Non-pigmented ciliary epithelial cell (primary cell): ENCODE measurements around the gene SERPINI1.
"Not testable (repeated sequence)": the region's sequence is repeated elsewhere in the genome, so short reads cannot be mapped to it uniquely, and the experiment has no call there.

Experiments used
- DNase-seq: peaks from one replicate; pipeline ENCODE4 v3.0.0-alpha.2; 2010; ENCODE audit warnings: low read depth

The SERPINI1 gene

DNA sequence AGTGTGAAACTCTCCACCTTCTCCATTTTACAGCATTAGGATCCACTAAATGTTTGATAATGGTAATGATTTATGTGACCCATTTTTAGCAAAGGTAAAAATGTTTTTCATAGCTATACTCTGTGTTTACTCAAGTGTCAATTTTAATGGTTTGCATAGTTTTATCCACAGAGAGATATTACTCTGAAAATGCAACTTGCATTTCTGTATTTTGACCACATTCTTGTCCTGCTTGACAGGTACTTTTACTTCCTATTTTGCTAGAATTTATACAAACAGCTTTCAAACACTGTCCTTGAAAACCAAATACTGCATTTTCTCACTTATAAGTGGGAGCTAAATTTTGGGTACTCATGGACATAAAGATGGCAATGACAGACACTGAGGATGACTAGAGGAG, 62.9 kb downstream of the SERPINI1 start:
- no peak for DNase-seq

- no peak for DNase-seq
These were observed 73.4 kb downstream of the SERPINI1 start for GRCh38 chr3:167808910-167809309.

DNA sequence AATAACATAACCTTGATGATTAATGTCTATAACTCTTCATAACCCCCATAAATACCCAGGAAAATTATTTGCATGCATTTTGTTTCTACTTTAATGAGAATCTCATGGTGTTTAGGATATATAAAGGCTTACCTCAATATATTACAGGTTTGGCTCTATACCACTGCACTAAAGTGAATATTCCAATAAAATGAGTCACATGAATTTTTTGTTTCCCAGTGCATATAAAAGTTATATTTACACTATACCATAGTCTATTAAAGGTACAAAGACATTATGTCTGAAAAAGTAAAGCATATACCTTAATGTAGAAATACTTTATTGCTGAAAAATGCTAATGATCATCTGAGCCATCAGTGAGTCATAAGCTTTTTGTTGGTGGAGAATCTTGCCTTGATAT, 74.7 kb downstream of the SERPINI1 start:
- DNase-seq, result no peak

- DNase-seq, result no peak
These were observed 75.5 kb downstream of the SERPINI1 start for GRCh38 chr3:167811031-167811430.

DNA sequence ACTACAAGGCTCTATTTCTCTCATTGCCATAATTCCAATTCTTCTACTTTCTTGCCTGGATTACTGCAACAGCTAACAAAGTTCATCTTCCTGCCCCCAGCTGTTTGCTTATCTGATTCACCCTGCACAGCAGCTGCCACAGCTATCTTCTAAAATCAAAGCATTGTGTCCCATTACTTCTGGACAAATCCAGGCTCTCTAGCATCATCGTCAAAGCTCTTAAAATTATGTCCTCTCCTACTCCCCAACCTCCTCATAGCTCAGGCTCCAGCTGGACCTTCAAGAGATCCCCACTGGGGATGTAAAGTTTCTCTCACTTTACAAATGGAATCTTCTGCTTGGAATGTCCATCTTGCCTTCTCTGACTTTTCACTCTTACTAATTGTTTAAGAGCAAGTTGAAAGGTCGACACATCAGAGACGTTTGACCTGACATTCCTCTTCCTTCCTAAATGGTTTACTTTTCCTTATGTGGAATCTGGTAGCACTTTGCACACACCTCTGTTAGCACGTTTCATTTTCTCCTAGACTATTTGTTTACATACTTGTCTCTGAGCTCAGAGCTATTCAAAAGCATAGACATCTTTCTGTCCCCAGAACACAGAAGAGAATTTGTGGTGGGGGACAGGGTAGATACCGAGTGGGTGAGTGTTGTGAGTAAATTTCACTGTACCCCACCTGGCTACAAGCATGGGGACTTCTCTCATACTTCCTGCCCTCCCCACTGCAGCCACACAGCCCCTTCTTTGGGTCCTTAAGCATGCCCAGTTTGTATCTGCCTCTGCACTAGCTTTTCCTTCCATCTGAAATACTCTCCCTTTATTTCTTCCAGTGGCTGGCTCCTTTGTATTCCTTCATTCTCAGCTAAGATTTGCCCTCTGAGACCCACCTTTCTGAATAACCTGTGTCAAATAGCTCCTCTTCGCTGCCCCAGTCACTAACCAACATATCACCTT, 77.9 kb downstream of the SERPINI1 start:
- no peak for DNase-seq

DNA sequence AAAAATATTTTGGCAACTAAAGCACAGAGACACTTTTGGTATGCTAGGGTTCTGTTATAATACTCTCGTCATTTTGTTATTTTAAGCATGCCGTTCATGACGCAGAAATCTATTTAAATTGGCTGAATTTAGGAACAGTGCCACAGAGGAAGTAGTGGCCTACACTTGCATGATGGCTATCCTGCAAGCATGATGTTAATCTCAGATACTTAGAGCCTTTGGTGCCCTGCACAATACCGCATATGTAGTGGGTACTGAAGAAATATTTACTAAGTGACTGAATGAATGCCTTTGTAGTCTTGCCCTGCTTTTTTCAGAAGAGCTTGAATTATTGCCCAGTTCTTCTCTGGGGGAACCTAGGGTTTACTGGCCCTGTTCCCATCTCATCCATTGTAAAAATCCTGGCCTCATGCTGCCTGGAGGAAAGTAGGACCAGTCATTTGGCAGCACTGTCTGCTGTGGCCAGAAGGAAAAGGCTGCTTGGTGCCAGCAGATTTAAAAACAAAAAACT, 79.0 kb downstream of the SERPINI1 start:
- no peak for DNase-seq

- DNase-seq, result no peak
These were observed 81.4 kb downstream of the SERPINI1 start for GRCh38 chr3:167816953-167817352.

DNA sequence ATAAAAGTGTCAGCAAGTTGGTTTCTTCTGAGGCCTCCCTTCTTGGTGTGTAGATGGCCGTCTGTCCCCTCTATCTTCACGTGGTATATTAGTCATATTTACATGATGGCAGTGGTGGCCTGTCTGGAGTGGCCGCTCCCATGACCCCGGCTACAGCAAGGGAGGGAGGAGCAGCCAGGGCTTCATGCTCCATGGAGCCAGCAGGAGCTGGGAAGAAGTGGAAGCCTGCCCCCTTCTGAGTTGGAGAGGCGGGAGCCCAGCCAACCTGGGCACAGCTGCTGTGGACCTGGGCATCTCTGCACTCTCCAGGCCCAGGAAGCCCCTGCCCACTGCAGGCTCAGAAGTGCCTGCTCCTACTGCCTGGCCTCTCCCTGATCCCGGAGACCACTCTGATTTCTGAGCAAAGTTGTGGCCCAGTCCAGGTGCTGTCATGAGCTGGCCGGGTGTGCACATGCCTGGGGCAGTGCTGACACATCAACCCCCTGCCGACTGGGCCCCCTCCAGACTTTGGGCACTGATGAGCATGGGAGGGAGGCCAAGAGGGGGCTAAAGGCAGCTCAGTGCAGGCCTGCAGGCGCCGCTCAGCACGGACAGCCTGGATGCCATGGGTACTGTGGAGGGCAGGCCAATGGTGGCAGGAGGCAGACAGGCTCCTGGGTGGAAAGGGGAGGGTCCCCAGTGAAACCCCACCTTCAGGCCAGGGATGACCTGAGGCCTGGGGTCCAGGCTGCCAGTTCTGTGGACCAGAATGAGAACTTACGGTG, 84.8 kb downstream of the SERPINI1 start:
- no peak for DNase-seq

- no peak for DNase-seq
These were observed 85.8 kb downstream of the SERPINI1 start for GRCh38 chr3:167821248-167821805.

- no peak for DNase-seq
These were observed 88.2 kb downstream of the SERPINI1 start for GRCh38 chr3:167823738-167824137.

DNA sequence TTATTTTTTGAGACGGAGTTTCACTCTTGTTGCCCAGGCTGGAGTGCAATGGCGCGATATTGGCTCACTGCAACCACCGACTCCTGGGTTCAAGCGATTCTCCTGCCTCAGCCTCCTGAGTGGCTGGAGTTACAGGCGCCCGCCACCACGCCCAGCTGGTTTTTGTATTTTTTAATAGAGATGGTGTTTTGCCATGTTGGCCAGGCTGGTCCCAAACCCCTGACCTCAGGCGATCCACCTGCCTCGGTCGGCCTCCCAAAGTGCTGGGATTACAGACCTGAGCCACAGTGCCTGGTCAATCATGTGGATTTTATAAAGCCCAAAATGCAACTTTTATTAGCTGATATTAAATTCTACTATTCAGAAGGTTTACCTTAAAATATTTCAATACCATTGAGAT, 92.1 kb downstream of the SERPINI1 start:
- DNase-seq, result not testable (repeated sequence)

DNA sequence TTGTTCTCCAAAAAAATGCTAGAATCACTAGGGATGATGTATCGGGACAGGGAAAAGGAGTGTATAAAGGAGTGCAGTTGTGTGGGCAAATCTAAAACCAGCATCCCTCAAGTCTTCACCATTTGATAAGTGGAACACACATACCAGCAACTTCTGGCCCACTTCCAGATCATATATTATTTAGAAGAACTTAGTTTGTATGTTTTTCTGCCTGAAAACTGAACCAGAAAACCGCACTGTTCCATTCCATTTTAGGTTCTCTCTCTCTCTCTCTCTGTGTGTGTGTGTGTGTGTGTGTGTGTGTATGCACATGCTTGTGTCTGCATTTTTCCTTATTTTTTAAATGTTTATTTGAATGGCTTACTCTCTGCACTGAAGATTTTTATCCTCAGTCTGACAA, 93.5 kb downstream of the SERPINI1 start:
- no peak for DNase-seq

- DNase-seq, result no peak
These were observed 94.5 kb downstream of the SERPINI1 start for GRCh38 chr3:167830007-167830406.

- DNase-seq, result no peak
These were observed 99.8 kb downstream of the SERPINI1 start for GRCh38 chr3:167835359-167835758.

DNA sequence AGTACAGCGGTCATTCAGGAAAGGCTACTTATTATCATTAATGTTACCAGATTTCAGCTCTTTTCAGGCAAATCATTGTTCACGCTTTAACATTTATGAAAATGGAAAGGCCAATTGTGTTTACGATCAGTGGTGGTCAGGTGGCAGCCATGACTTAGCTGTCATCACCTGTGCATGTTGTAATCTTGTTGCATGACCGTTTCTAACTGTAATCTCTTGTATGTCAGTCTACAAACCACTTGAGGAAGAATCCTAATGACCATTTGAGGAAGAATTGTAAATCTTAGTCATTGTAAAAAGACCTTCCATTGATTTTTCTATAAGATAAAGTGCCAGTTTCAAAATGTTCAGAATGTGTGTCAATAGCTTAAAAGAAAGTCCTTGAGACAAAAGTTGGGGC, 100.4 kb downstream of the SERPINI1 start:
- no peak for DNase-seq

GRCh38 chr3:167837466-167837865, 101.9 kb downstream of the SERPINI1 start:
- no peak for DNase-seq

GRCh38 chr3:167839460-167840134, 104.1 kb downstream of the SERPINI1 start:
- DNase-seq, result no peak

GRCh38 chr3:167840247-167840646, 104.7 kb downstream of the SERPINI1 start:
- DNase-seq, result no peak

DNA sequence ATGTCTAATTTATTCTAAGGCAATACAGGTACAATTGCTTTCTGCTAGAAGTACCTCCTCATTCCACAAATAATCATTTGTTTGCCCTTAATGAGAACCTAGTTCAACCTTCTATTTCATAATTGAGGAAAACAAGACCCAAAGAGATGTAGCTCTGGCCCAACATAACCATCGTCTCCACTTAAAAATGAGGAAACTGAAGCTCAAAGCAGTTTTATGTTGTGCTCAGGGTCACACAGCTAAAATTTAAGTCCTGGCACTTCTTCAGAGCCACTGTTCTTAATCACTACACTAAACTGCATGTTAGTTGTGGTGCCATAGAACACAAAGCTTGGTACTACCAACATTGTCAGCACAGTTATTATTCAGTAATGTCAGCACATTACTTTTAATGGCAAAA, 108.0 kb downstream of the SERPINI1 start:
- DNase-seq, result no peak

DNA sequence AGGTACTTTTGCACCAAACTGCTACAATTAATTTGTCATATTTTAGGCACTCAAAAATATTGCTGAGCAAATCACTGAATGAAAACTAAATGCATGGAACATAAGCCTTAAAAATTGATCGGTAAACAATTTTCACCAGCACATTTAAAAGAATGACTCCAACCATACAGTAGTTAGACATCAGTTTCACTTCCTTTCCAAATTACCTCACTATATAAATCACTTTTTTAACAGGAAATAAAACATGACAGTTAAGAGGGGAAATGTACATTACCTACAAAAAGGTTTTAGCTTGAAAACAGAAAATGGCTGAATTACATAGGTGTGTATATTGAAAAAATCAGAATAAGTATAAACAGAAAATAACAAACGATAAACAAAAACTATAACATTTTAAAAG, 108.4 kb downstream of the SERPINI1 start:
- DNase-seq, result no peak

- DNase-seq, result no peak
These were observed 109.0 kb downstream of the SERPINI1 start for GRCh38 chr3:167844528-167844927.

- no peak for DNase-seq
These were observed 115.7 kb downstream of the SERPINI1 start for GRCh38 chr3:167851171-167851570.
